Activated naive CD4-positive, alpha-beta T cell treated with anti-CD3 and anti-CD28 coated beads, Interleukin-2, amount 50 U/mL, for 24 hours (primary cell): Measurements from ENCODE around the gene GPSM1.
"Not testable (repeated sequence)": the region's sequence is repeated elsewhere in the genome, so short reads cannot be mapped to it uniquely, and the experiment has no call there.

Experiments
- H3K27ac Mint-ChIP-seq: one replicate; pipeline ENCODE4 v1.8.0; 2021; ENCODE audit warnings: mild to moderate bottlenecking, mixed read lengths
- H3K27me3 Mint-ChIP-seq: one replicate; pipeline ENCODE4 v1.8.0; 2021; ENCODE audit warnings: mixed read lengths
- H3K36me3 Mint-ChIP-seq: one replicate; pipeline ENCODE4 v1.8.0; 2021; ENCODE audit warnings: mixed read lengths
- H3K4me1 Mint-ChIP-seq: one replicate; pipeline ENCODE4 v1.8.0; 2021; ENCODE audit warnings: mixed read lengths
- H3K4me3 Mint-ChIP-seq: one replicate; pipeline ENCODE4 v1.8.0; 2021; ENCODE audit warnings: mild to moderate bottlenecking, mixed read lengths
- H3K9me3 Mint-ChIP-seq: one replicate; pipeline ENCODE4 v1.8.0; 2021; ENCODE audit warnings: mixed read lengths

GPSM1 gene

GRCh38 chr9:136348691-136349090 is 21.4 kb downstream of the GPSM1 start:
- H3K27me3 Mint-ChIP-seq = no peaks in the 10 kb centered on the region
- no peaks in the 10 kb centered on the region for H3K9me3 Mint-ChIP-seq
- H3K36me3 Mint-ChIP-seq = no peaks in the 10 kb centered on the region
- H3K4me1 Mint-ChIP-seq = no peaks in the 10 kb centered on the region
- no peak overlapping the region for H3K27ac Mint-ChIP-seq
- H3K4me3 Mint-ChIP-seq = no peak overlapping the region

- Mint-ChIP-seq H3K36me3 (no peaks in the 10 kb centered on the region), H3K4me1 (no peaks in the 10 kb centered on the region), H3K27me3 (no peaks in the 10 kb centered on the region), H3K4me3 (no peak overlapping the region), H3K9me3 (no peaks in the 10 kb centered on the region), H3K27ac (no peak overlapping the region)
Observed at GRCh38 chr9:136349546-136349945, 22.2 kb downstream of the GPSM1 start.

- H3K36me3 Mint-ChIP-seq = no peaks in the 10 kb centered on the region
- no peaks in the 10 kb centered on the region for H3K4me1 Mint-ChIP-seq
- no peaks in the 10 kb centered on the region for H3K9me3 Mint-ChIP-seq
- no peaks in the 10 kb centered on the region for H3K27me3 Mint-ChIP-seq
- H3K27ac Mint-ChIP-seq = no peak overlapping the region
- no peak overlapping the region for H3K4me3 Mint-ChIP-seq
Observed at GRCh38 chr9:136351252-136351800, 24.0 kb downstream of the GPSM1 start.

DNA sequence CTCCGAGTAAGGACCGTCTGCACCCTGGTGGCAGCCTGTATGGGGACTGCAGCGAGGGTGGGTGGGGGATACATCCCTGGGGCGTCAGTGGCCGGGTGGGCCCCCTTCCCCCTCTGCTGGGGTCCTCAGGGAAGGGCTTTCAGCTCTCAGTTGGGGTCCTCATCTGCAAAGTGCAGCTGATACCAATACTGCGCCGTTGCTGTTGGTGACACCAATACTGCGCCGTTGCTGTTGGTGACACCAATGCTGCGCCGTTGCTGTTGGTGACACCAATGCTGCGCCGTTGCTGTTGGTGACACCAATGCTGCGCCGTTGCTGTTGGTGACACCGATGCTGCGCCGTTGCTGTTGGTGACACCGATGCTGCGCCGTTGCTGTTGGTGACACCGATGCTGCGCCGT is 24.5 kb downstream of the GPSM1 start:
- not testable (repeated sequence) for H3K36me3 Mint-ChIP-seq, H3K9me3 Mint-ChIP-seq, H3K4me3 Mint-ChIP-seq, H3K4me1 Mint-ChIP-seq, H3K27ac Mint-ChIP-seq, H3K27me3 Mint-ChIP-seq

GRCh38 chr9:136352682-136353081 is 25.3 kb downstream of the GPSM1 start:
- Mint-ChIP-seq H3K4me3 (no peak overlapping the region), H3K27ac (no peak overlapping the region), H3K36me3 (no peaks in the 10 kb centered on the region), H3K27me3 (no peaks in the 10 kb centered on the region), H3K4me1 (no peaks in the 10 kb centered on the region), H3K9me3 (no peaks in the 10 kb centered on the region)

- H3K4me3 Mint-ChIP-seq = no peak overlapping the region
- H3K36me3 Mint-ChIP-seq = no peaks in the 10 kb centered on the region
- H3K4me1 Mint-ChIP-seq = no peaks in the 10 kb centered on the region
- peak overlapping the region; percentile 41 for H3K27ac Mint-ChIP-seq
- no peaks in the 10 kb centered on the region for H3K27me3 Mint-ChIP-seq
- H3K9me3 Mint-ChIP-seq = no peaks in the 10 kb centered on the region
Observed at GRCh38 chr9:136353088-136353487, 25.7 kb downstream of the GPSM1 start.

- no peaks in the 10 kb centered on the region for H3K4me1 Mint-ChIP-seq
- no peak overlapping the region for H3K27ac Mint-ChIP-seq
- no peaks in the 10 kb centered on the region for H3K9me3 Mint-ChIP-seq
- H3K27me3 Mint-ChIP-seq = no peaks in the 10 kb centered on the region
- no peaks in the 10 kb centered on the region for H3K36me3 Mint-ChIP-seq
- no peak overlapping the region for H3K4me3 Mint-ChIP-seq
Observed at GRCh38 chr9:136353757-136354488, 26.6 kb downstream of the GPSM1 start.

DNA sequence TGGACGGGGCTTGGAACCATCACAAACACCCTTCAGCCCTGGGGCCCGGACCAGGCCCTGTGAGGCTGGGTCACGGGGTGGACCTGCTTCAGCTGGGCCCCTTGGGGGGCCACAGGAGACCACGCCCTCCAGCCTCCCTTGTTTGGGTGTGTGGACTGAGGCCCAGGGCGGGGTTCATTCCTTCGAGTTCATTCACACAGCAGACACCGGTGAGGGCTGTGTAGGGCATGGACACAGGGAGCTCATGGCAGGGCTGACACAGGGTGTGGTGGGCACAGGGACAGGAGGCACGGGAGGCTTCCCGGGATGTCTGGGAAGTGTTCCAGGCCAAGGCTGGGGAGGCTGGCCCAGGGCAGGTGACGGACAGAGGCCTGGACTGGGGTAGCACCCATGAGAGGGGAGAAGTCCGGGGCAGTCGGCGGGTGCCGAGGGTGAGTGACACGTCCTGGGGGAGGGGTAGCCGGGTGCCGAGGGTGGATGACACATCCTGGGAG is 27.3 kb downstream of the GPSM1 start:
- H3K4me1 Mint-ChIP-seq = no peaks in the 10 kb centered on the region
- no peaks in the 10 kb centered on the region for H3K36me3 Mint-ChIP-seq
- no peaks in the 10 kb centered on the region for H3K27me3 Mint-ChIP-seq
- H3K4me3 Mint-ChIP-seq = no peak overlapping the region
- no peaks in the 10 kb centered on the region for H3K9me3 Mint-ChIP-seq
- H3K27ac Mint-ChIP-seq = no peak overlapping the region

GRCh38 chr9:136355616-136356557 is 28.5 kb downstream of the GPSM1 start:
- no peak overlapping the region for H3K4me3 Mint-ChIP-seq
- H3K4me1 Mint-ChIP-seq = no peaks in the 10 kb centered on the region
- H3K36me3 Mint-ChIP-seq = no peaks in the 10 kb centered on the region
- no peaks in the 10 kb centered on the region for H3K9me3 Mint-ChIP-seq
- H3K27ac Mint-ChIP-seq = no peak overlapping the region
- no peaks in the 10 kb centered on the region for H3K27me3 Mint-ChIP-seq

GRCh38 chr9:136357202-136357725 is 29.9 kb downstream of the GPSM1 start:
- Mint-ChIP-seq H3K4me1 (no peaks in the 10 kb centered on the region), H3K27me3 (no peaks in the 10 kb centered on the region), H3K27ac (no peak overlapping the region), H3K4me3 (no peak overlapping the region), H3K36me3 (no peaks in the 10 kb centered on the region), H3K9me3 (no peaks in the 10 kb centered on the region)

- H3K4me1 Mint-ChIP-seq = peaks cover 6% of the 10 kb centered on the region
Observed at GRCh38 chr9:136358016-136358415, 30.7 kb downstream of the GPSM1 start.

DNA sequence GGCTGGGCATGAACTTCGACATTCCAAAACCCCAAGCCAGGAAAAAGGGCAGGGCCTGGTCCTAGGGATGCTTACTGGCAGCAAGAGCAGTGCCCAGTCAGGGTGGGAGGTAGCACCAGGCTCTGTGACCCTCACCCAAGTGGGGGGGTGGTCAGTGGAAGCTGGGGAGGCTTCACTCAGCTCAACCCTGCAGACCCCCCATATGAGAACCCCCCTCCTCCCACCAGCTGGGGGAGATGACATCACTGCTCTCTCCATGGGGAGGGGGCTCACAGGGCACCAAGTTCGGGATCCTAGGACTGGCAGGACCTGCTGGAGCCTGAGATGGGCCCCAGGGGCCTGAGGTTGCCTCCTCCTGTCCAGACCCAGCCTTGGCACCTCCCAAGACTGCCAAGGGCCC is 31.5 kb downstream of the GPSM1 start:
- Mint-ChIP-seq H3K4me1 (peaks cover 6% of the 10 kb centered on the region), H3K36me3 (no peaks in the 10 kb centered on the region), H3K9me3 (no peaks in the 10 kb centered on the region), H3K27ac (no peak overlapping the region), H3K27me3 (no peaks in the 10 kb centered on the region), H3K4me3 (no peak overlapping the region)

More at GRCh38 chr9:136358016-136358415, 30.7 kb downstream of the GPSM1 start:
- H3K27me3 Mint-ChIP-seq = no peaks in the 10 kb centered on the region
- no peaks in the 10 kb centered on the region for H3K9me3 Mint-ChIP-seq
- no peak overlapping the region for H3K27ac Mint-ChIP-seq
- H3K4me3 Mint-ChIP-seq = no peak overlapping the region
- no peaks in the 10 kb centered on the region for H3K36me3 Mint-ChIP-seq

DNA sequence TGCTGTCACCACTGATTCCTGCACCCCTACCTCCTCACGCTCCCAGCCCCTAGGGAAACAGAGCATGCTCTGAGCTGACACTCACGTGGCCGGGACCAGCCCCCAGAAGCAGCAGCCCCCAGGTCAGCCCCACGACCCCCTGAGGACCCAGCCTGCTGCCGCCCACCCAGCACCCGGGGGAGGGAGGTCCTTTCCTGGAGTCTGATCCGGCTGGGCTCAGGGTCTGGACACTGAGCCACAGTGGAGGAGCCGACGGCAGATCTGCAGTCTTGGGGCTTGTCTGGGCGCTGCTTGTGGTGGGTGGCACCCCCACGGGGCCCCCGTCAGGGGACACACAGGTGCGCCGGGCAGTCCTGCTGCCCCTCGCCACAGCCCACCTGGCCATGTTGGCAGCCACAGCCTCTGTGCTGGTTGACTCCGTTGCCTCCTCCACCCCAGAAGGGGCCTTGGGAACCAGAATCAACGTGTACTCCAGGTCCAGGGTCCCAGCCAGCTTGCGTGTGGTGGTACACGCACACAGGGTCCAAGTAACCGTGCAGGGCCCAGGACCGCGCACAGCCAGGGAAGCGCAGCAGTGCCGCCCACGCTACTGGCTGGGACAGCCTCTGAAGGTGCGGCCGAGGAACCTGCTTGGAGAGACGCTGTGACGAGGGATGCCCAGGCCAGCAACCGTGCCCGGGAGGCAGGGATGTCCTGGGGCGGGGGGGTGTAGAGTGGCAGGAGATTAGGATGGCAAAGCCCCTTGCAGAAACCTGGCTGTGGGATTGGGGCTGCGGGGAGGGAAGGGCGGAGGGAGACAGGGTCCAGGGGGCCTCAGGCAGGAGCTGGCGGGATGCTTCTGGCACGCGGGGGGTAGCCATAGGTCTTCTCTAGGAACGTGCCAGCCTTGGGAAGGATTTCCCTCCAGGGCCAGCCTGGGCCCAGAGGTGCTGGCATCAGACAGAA is 32.7 kb downstream of the GPSM1 start:
- peak overlapping the region; percentile 8 for H3K27ac Mint-ChIP-seq
- peaks cover 6% of the 10 kb centered on the region for H3K4me1 Mint-ChIP-seq
- no peak overlapping the region for H3K4me3 Mint-ChIP-seq
- H3K27me3 Mint-ChIP-seq = no peaks in the 10 kb centered on the region
- H3K36me3 Mint-ChIP-seq = no peaks in the 10 kb centered on the region
- H3K9me3 Mint-ChIP-seq = no peaks in the 10 kb centered on the region

DNA sequence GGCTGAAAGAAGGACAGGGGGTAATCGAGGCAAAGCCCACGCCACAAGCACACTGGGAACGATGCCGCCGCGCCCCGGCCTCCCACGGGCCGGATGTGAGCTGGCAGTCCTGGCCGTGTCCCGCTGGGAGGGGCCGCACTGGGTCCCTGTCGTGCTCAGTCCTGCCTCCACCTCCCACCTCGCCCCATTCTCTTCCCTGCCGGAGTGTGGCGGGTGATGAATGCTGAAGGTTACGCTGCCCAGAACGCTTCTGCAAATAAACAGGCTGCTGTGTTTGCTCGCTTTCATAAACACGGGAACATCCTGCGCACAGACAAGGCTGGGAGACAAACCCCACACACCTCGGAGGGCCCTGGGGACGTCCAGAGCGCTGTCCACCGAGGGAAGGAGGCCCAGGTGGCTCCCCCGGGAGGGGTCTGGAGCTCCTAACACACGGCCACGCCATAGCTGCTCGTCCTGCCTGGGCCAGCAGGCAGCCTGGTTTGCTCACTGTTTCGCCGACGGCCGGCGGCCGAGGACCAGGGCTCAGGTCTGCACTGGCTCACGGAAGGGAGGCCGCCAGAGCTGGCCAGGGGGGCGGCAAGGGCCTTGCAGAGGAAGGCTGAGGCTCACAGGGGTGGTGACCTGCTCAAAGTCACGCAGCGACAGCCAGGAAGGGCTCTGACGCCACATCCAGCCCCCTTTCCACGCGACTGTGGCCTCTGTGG is 33.9 kb downstream of the GPSM1 start:
- H3K9me3 Mint-ChIP-seq = no peaks in the 10 kb centered on the region
- H3K4me1 Mint-ChIP-seq = peaks cover 6% of the 10 kb centered on the region
- H3K36me3 Mint-ChIP-seq = no peaks in the 10 kb centered on the region
- no peaks in the 10 kb centered on the region for H3K27me3 Mint-ChIP-seq
- H3K27ac Mint-ChIP-seq = no peak overlapping the region
- H3K4me3 Mint-ChIP-seq = no peak overlapping the region
